Endothelial cell of umbilical vein (primary cell): Measurements from ENCODE around the gene CEP350. TPM values are rescaled to one million over a fixed set of nuclear protein-coding genes. Genes with fewer than 3 reads are reported as not detected.

Experiments used
- BruUV-seq: library from RNA; stranded (reverse); fragments of 400-500 nt; replicated peaks from 2 replicates; lab custom pipeline; 2021; lab: Mats Ljungman, UMichigan
- CTCF ChIA-PET: fragments of 300-600, 350-600 bp; sonication (Branson Sonifier 250); formaldehyde crosslinking; loops from one replicate; lab custom pipeline; 2021; ENCODE audit warnings: antibody characterized with exemption, inconsistent platforms; lab: Charles Lee
- POLR2A ChIA-PET: fragments of 300-600, 350-600 bp; sonication (Branson Sonifier 250); formaldehyde crosslinking; loops from one replicate; lab custom pipeline; 2021; ENCODE audit warnings: antibody characterized with exemption, inconsistent platforms; lab: Charles Lee
- DNase-seq: peaks from one replicate; pipeline ENCODE4 v3.0.0-alpha.2; 2011; ENCODE audit warnings: low read depth, low spot score
- FAIRE-seq: peaks from 2 replicates; lab custom pipeline; 2011; peaks lifted over from hg19 to GRCh38; lab: Jason Lieb, UNC
- H2AFZ ChIP-seq: 2 replicates; pipeline ENCODE4 v1.6.0; 2012; ENCODE audit warnings: low read depth, low read length, control low read depth, inconsistent platforms
- H3K27ac ChIP-seq: 2 replicates; pipeline ENCODE4 v1.5.1; 2011; ENCODE audit warnings: low read depth, mild to moderate bottlenecking, control low read depth, low read length, moderate library complexity; ENCODE audit not compliant: insufficient read depth
- H3K27me3 ChIP-seq, 2 experiments: 2 replicates each; pipeline versions ENCODE4 v1.6.0 to v1.6.1; 2011; ENCODE audit warnings: low read length in 2 of 2, mixed read lengths in 1 of 2; ENCODE audit not compliant: control insufficient read depth in 2 of 2, insufficient read depth in 2 of 2
- H3K36me3 ChIP-seq, 2 experiments: 2 replicates in 1 of 2; 3 replicates in 1 of 2; pipeline ENCODE4 v1.5.1; 2011; ENCODE audit warnings: low read length in 2 of 2, mild to moderate bottlenecking in 1 of 2, moderate library complexity in 1 of 2; ENCODE audit not compliant: control insufficient read depth in 2 of 2, insufficient read depth in 2 of 2; ENCODE audit errors: extremely low read depth in 1 of 2
- H3K4me1 ChIP-seq: 3 replicates; pipeline ENCODE4 v1.5.1; 2011; ENCODE audit warnings: mild to moderate bottlenecking, low read length; ENCODE audit not compliant: control insufficient read depth, insufficient read depth; ENCODE audit errors: extremely low read depth
- H3K4me2 ChIP-seq: 2 replicates; pipeline ENCODE4 v1.6.1; 2011; ENCODE audit warnings: low read length, control low read depth, mixed read lengths; ENCODE audit not compliant: insufficient read depth
- H3K4me3 ChIP-seq, 3 experiments: fragments of 200-600 bp in 1 of 3; sonication (generic), shearing (Covaris generic) in 1 of 3; replicated peaks in 1 of 3; 2 replicates each; pipeline ENCODE4 v1.5.1; 2011 to 2016; ENCODE audit warnings: control low read depth in 3 of 3, low read length in 3 of 3, mild to moderate bottlenecking in 2 of 3, inconsistent platforms in 1 of 3, low read depth in 1 of 3, moderate library complexity in 1 of 3; ENCODE audit not compliant: insufficient read depth in 1 of 3
- H3K79me2 ChIP-seq: 2 replicates; pipeline ENCODE4 v1.6.0; 2012; ENCODE audit warnings: low read length, inconsistent platforms; ENCODE audit not compliant: control insufficient read depth, insufficient read depth
- H3K9ac ChIP-seq: replicated peaks from 2 replicates; pipeline ENCODE3; 2011; ENCODE audit warnings: low read length, control low read depth; ENCODE audit not compliant: insufficient read depth; ENCODE audit errors: extremely low read depth
- H3K9me1 ChIP-seq: replicated peaks from 3 replicates; pipeline ENCODE4 v1.6.0; 2011; ENCODE audit warnings: mild to moderate bottlenecking, low read length; ENCODE audit not compliant: control insufficient read depth, insufficient read depth; ENCODE audit errors: extremely low read depth
- H3K9me3 ChIP-seq: replicated peaks from 2 replicates; pipeline ENCODE4 v1.5.1; 2012; ENCODE audit warnings: low read length, inconsistent platforms; ENCODE audit not compliant: control insufficient read depth, insufficient read depth
- H4K20me1 ChIP-seq: replicated peaks from 2 replicates; pipeline ENCODE3; 2011; ENCODE audit warnings: mild to moderate bottlenecking, low read length; ENCODE audit not compliant: control insufficient read depth, insufficient read depth; ENCODE audit errors: extremely low read depth
- CTCF ChIP-seq, 2 donors: IDR thresholded peaks; 1 replicate in 1 of 2; 2 replicates in 1 of 2; pipeline ENCODE4 v1.5.1; 2011; ENCODE audit warnings: low read length in 2 of 2, mild to moderate bottlenecking in 2 of 2, moderate library complexity in 2 of 2, control low read depth in 1 of 2, inconsistent platforms in 1 of 2, low read depth in 1 of 2; ENCODE audit not compliant: insufficient read depth in 1 of 2; ENCODE audit errors: extremely low read depth in 1 of 2
- EZH2 ChIP-seq: IDR thresholded peaks from 2 replicates; pipeline ENCODE4 v1.6.1; 2012; ENCODE audit warnings: borderline replicate concordance, low read depth, mild to moderate bottlenecking, moderate library complexity, low read length, inconsistent platforms; ENCODE audit not compliant: severe bottlenecking
- FOS ChIP-seq: IDR thresholded peaks from 2 replicates; pipeline ENCODE4 v1.6.1; 2011; ENCODE audit warnings: mild to moderate bottlenecking, low read length, moderate library complexity, borderline replicate concordance; ENCODE audit not compliant: insufficient read depth
- GATA2 ChIP-seq: IDR thresholded peaks from 2 replicates; pipeline ENCODE4 v1.7.0; 2011; ENCODE audit warnings: low read depth, mild to moderate bottlenecking, moderate library complexity, mixed read lengths, low read length; ENCODE audit not compliant: insufficient read length, insufficient read depth
- JUN ChIP-seq: IDR thresholded peaks from 2 replicates; pipeline ENCODE4 v1.6.1; 2011; ENCODE audit warnings: borderline replicate concordance, low read depth; ENCODE audit not compliant: insufficient read length, insufficient read depth
- MAX ChIP-seq: IDR thresholded peaks from 2 replicates; pipeline ENCODE4 v1.6.1; 2011; ENCODE audit not compliant: insufficient read depth, insufficient read length
- MYC ChIP-seq: IDR thresholded peaks from one replicate; pipeline ENCODE4 v1.6.1; 2011; ENCODE audit warnings: mild to moderate bottlenecking, low read depth, low read length
- POLR2A ChIP-seq: IDR thresholded peaks from 2 replicates; pipeline ENCODE4 v1.6.1; 2012; ENCODE audit warnings: low read depth, mild to moderate bottlenecking, control low read depth, low read length
- POLR2AphosphoS5 ChIP-seq: IDR thresholded peaks from 2 replicates; pipeline ENCODE4 v1.6.1; 2012; ENCODE audit warnings: low read depth, mild to moderate bottlenecking, control low read depth, low read length, moderate library complexity; ENCODE audit not compliant: insufficient read depth
- dilution Hi-C: fragments of 300-500 bp; cut with MboI; formaldehyde crosslinking; loops from one replicate; pipeline ENCODE4 v1.15.0; 2019; ENCODE audit warnings: low sequenced_read_pairs; ENCODE audit not compliant: extremely low pct_ligation_motif_present
- intact Hi-C: fragments of 100-400 bp; cut with micrococcal nuclease; formaldehyde crosslinking; loops from one replicate; pipeline ENCODE4 v1.10.0; 2022
- polyA plus RNA-seq, 4 experiments: library from polyadenylated mRNA; depleted of rRNA in 3 of 4; stranded (reverse) in 3 of 4; unstranded in 1 of 4; fragments of >200 nt; gene quantifications; 2 replicates each; pipeline versions ENCODE4 v1.2.1 to v1.2.3, GENCODE V29; 2011 to 2012; ENCODE audit warnings: missing spikeins in 1 of 4
- total RNA-seq: library from RNA; stranded (reverse); gene quantifications from 2 replicates; pipeline ENCODE4 v1.2.3, GENCODE V29; 2021

Gene CEP350
- total and polyA plus RNA-seq, 2 donors (not counting 3 experiments of a cell fraction or from before 2014, with no cell fraction given), result 4.8 to 30.1 TPM

- H3K9me1 ChIP-seq, result no peaks in the 10 kb centered on the region
- no peaks in the 10 kb centered on the region for H3K27me3 ChIP-seq
- no peaks in the 10 kb centered on the region for H3K4me1 ChIP-seq
- no peaks in the 10 kb centered on the region for H3K79me2 ChIP-seq
- H2AFZ ChIP-seq, result no peak overlapping the region
- POLR2A ChIA-PET, result no interaction called here
- no peak overlapping the region for H3K27ac ChIP-seq
- H4K20me1 ChIP-seq, result no peaks in the 10 kb centered on the region
- DNase-seq (no peak), FAIRE-seq (no peak)
- dilution Hi-C loops, result no loop called here
- CTCF ChIA-PET, result no interaction called here
- TF ChIP-seq MYC (no peak), EZH2 (no peak), MAX (no peak), JUN (no peak), CTCF (IDR thresholded peaks at IDR 0.05; ENCODE audit: extremely low read depth in 1 of 2, insufficient read depth in 1 of 2, low read depth in 1 of 2, low read length in 2 of 2) (no peak), GATA2 (no peak), POLR2A (no peak), FOS (no peak), POLR2AphosphoS5 (no peak)
- H3K9me3 ChIP-seq, result no peaks in the 10 kb centered on the region
- intact Hi-C loops, result no loop called here
- no peak overlapping the region for H3K9ac ChIP-seq
- BruUV-seq, result no TSS peak
- no peak overlapping the region for H3K4me2 ChIP-seq
- H3K36me3 ChIP-seq, result no peaks in the 10 kb centered on the region
- H3K4me3 ChIP-seq, result no peak overlapping the region
Measured at GRCh38 chr1:179939941-179940340, 14.7 kb upstream of the CEP350 start.
